RWPE1 (cell line): Measurements from ENCODE around the gene SERPINA1.

Experiments
- CTCF ChIA-PET: fragments of 350-600 bp; sonication (Branson Sonifier 250); formaldehyde crosslinking; extraction: SDS; loops from one replicate; lab custom pipeline; 2021; lab: Yijun Ruan, JAX
- POLR2A ChIA-PET: fragments of 400-600 bp; formaldehyde crosslinking; extraction: SDS; loops from one replicate; lab custom pipeline; 2020; ENCODE audit warnings: antibody characterized with exemption; ENCODE audit not compliant: low non-redundant PET; lab: Yijun Ruan, JAX
- DNase-seq: peaks from one replicate; pipeline ENCODE4 v3.0.0; 2012; ENCODE audit warnings: low spot score
- H3K27ac ChIP-seq: fragments of 450-650 bp; 2 replicates; pipeline ENCODE4 v1.5.1; 2017
- CTCF ChIP-seq: fragments of 450-650 bp; conservative IDR thresholded peaks from 2 replicates; pipeline ENCODE4 v1.5.1; 2017; ENCODE audit warnings: low read depth, mild to moderate bottlenecking

Gene SERPINA1

GRCh38 chr14:94389731-94390371 is 1.4 kb upstream of the SERPINA1 start:
- CTCF ChIA-PET: interaction anchor here (0.6 kb wide), 1 partner anchor 97 kb away, joined by 5 read pairs; no protein-coding TSS in a partner anchor
- POLR2A ChIA-PET: no interaction called here
- TF ChIP-seq CTCF: no peak
- peak overlapping the region; percentile 88 for H3K27ac ChIP-seq
- DNase-seq: no peak

DNA sequence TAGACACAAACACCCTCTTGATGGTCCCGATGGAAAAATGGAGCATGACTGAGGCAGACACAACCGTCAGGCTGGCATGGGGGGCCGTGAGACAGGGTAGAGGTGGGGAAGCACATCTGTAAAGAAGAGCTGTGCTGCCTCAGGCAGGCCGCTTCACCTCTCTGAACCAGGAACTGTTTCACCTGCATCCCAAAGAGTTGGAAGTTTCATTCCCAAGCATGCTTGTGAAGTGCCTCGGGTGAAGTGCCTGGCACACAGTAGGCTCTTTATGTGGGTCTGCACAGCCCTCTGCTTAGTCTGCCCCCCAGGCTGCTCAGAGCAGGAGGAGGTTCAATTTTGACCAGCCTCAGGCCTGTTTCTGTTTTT is 685 bp upstream of the SERPINA1 start:
- POLR2A ChIA-PET: no interaction called here
- TF ChIP-seq CTCF: no peak
- CTCF ChIA-PET: no interaction called here
- H3K27ac ChIP-seq: peak overlapping the region; percentile 88
- no peak for DNase-seq

- peak overlapping the region; percentile 88 for H3K27ac ChIP-seq
- no peak for TF ChIP-seq CTCF
- ChIA-PET POLR2A (no interaction called here), CTCF (interaction anchor here (0.7 kb wide), 1 partner anchor 46 kb away, joined by 3 read pairs; no protein-coding TSS in a partner anchor)
- DNase-seq: no peak
These were observed 397 bp downstream of the SERPINA1 start for GRCh38 chr14:94388027-94388383.

DNA sequence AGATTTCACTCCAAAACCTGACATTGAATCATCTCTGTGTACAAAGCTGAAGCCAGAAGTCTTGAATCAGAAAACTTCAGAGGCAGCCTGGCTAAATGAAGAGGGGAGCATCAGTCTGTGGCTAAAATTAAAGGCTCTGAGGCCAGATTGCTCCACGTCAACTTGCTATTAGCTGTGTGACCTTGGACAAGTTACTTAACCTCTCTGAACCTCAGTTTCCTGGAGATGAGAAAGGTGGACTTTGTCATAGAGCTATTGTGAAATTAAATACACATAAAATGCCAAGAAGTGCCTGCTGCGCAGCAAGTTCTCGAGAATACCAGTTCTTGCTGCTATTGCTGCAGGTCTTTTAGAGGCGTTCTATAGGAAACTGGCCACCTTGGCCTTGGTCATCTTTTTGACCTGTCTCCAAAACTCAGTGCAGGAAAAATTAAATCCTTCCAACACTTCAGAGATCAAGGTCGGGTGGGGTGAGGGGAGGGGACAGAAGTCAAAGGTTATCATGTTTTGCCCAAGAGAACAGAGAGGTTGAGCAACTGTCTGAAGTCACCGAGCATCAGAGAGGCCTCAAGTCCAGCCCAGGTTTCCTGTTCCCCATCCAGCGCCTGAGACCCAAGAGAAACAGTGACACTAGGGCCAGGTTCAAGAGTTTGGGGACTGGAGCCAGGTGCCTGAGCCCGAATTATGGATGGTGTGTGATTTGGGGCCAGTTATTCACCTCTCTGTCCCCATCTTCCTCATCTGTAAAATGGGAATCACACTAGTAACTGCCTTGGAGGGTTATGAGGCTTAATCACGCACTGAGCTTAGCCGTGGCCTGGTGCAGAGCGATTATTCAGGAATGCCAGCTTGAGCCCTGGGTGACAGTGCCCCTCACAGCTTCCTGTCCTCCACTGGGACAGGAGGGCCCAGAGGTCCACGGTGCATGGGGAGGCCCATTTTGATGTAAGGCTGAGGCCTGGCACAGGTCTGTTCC is 1.1 kb downstream of the SERPINA1 start:
- DNase-seq: no peak
- CTCF ChIA-PET: interaction anchor here (0.7 to 1.0 kb wide), 2 partner anchors 45 to 251 kb away, joined by 3 to 4 read pairs; no protein-coding TSS in a partner anchor
- peak overlapping the region; percentile 88; the same call in 1 of the 2 replicates for H3K27ac ChIP-seq
- TF ChIP-seq CTCF: no peak
- POLR2A ChIA-PET: no interaction called here

DNA sequence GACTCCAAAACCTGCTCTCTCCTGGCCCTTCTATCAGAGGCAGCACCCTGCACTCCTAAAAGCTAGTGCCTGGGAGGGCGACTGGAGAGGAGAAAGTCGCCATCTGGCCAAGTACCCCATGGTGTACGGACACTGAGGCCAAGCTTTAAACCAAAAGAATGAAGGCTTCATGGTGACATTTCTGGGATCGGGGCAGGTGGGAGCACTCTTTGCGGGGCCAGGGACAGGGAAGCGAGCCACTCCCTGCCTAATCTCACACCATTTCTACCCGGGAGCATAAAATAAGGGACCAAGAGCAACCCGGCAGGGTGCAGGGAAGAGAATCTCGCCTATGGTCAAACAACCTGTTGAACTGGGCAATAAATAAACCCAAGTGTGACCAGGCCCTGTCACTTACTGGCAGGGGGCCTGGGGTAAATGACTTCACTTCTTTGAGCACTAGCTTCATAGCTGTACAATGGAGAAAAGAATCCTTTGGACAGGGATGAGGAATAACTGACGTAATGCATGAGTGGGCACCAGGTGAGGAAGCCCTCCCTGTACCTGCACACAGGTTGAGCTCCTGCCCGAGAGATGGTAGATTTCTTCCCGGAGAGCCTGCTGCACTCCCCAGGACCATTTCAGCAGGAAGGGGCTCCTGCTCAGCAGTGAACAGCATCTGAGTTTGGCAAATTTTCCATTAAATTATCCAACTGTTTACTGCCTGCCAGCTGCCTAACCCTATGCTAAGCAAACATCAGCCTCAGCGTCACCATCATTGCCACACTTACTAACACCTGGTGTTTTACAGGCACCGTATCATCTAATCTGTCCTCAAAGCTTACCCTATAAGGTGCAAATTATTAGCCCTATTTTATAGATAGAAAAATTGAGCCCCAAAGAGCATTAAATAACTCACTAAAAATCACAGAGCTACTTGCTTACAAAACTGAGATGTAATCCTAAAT is 2.0 kb downstream of the SERPINA1 start:
- ChIA-PET POLR2A (no interaction called here), CTCF (interaction anchor here (1.0 kb wide), 1 partner anchor 250 kb away, joined by 4 read pairs; no protein-coding TSS in a partner anchor)
- no peak overlapping the region for H3K27ac ChIP-seq
- no peak for TF ChIP-seq CTCF
- DNase-seq: no peak
